Activated CD4-positive, alpha-beta memory T cell treated with anti-CD3 and anti-CD28 coated beads, Interleukin-2, amount 10 ng/mL, durations not matched to agents 7 days and 5 days (primary cell): ENCODE results near the gene MYH11. TPM values are rescaled to one million over a fixed set of nuclear protein-coding genes. Genes with fewer than 3 reads are reported as not detected.

ENCODE experiments used
- CTCF ChIA-PET: fragments of 350-600 bp; sonication (Branson Sonifier 250); formaldehyde crosslinking; loops from one replicate; lab custom pipeline; 2021; ENCODE audit warnings: antibody characterized with exemption, inconsistent platforms; lab: Charles Lee
- POLR2A ChIA-PET: fragments of 350-600 bp; sonication (Branson Sonifier 250); formaldehyde crosslinking; loops from one replicate; lab custom pipeline; 2021; ENCODE audit warnings: antibody characterized with exemption; lab: Charles Lee
- DNase-seq: peaks from one replicate; pipeline ENCODE4 v3.0.0-alpha.2; 2020
- H3K27ac Mint-ChIP-seq: one replicate; pipeline ENCODE4 v1.8.0; 2021; ENCODE audit warnings: mild to moderate bottlenecking, mixed read lengths
- H3K27me3 Mint-ChIP-seq: one replicate; pipeline ENCODE4 v1.8.0; 2021; ENCODE audit warnings: mixed read lengths
- H3K36me3 Mint-ChIP-seq: one replicate; pipeline ENCODE4 v1.8.0; 2021; ENCODE audit warnings: low read depth, mixed read lengths
- H3K4me1 Mint-ChIP-seq: one replicate; pipeline ENCODE4 v1.8.0; 2021; ENCODE audit warnings: mixed read lengths
- H3K4me3 Mint-ChIP-seq: one replicate; pipeline ENCODE4 v1.8.0; 2021; ENCODE audit warnings: mild to moderate bottlenecking, mixed read lengths
- H3K9me3 Mint-ChIP-seq: one replicate; pipeline ENCODE4 v1.8.0; 2021; ENCODE audit warnings: mixed read lengths
- total RNA-seq, 2 experiments: library from RNA; stranded (reverse); gene quantifications; one replicate each; pipeline ENCODE4 v1.2.3, GENCODE V29; 2021

Gene MYH11
- under 1 TPM; 0.08 to 0.10 TPM for total RNA-seq

GRCh38 chr16:15856901-15857698, at the start of gene MYH11:
TSS of gene MYH11 (minus strand) at chr16:15857028. CDS start at chr16:15838252, 18,776 bp downstream.
- POLR2A ChIA-PET, result no interaction called here
- peaks cover 8% of the 10 kb centered on the region for H3K4me1 Mint-ChIP-seq
- H3K36me3 Mint-ChIP-seq, result no peaks in the 10 kb centered on the region
- peak within 1 kb of the TSS; percentile 38 for H3K4me3 Mint-ChIP-seq
- no peak within 1 kb of the TSS for H3K27ac Mint-ChIP-seq
- no peak for DNase-seq
- no peaks in the 10 kb centered on the region for H3K9me3 Mint-ChIP-seq
- CTCF ChIA-PET, result no interaction called here
- peaks cover 44% of the 10 kb centered on the region for H3K27me3 Mint-ChIP-seq

- H3K9me3 Mint-ChIP-seq, result peaks cover 2% of the 10 kb centered on the region
- ChIA-PET POLR2A (interaction anchor here (2.1 kb wide), 1 partner anchor 18 kb away, joined by 7 read pairs; the partner anchor contains the start of gene CEP20), CTCF (interaction anchor here (0.6 to 2.1 kb wide), 2 partner anchors 18 to 402 kb away, joined by 4 to 5 read pairs; partner anchors contain the start of gene CEP20)
- H3K36me3 Mint-ChIP-seq, result no peaks in the 10 kb centered on the region
- peaks cover 4% of the 10 kb centered on the region for H3K4me1 Mint-ChIP-seq
- no peak for DNase-seq
- no peak overlapping the region for H3K4me3 Mint-ChIP-seq
- no peak overlapping the region for H3K27ac Mint-ChIP-seq
- H3K27me3 Mint-ChIP-seq, result peaks cover 4% of the 10 kb centered on the region
Measured at GRCh38 chr16:15906439-15906838, 49.6 kb upstream of the MYH11 start.

GRCh38 chr16:15903960-15904359, 47.1 kb upstream of the MYH11 start:
- DNase-seq, result no peak
- no peaks in the 10 kb centered on the region for H3K36me3 Mint-ChIP-seq
- H3K4me1 Mint-ChIP-seq, result peaks cover 20% of the 10 kb centered on the region
- no peak overlapping the region for H3K27ac Mint-ChIP-seq
- no peak overlapping the region for H3K4me3 Mint-ChIP-seq
- peaks cover 1% of the 10 kb centered on the region for H3K27me3 Mint-ChIP-seq
- ChIA-PET CTCF (no interaction called here), POLR2A (no interaction called here)
- peaks cover 2% of the 10 kb centered on the region for H3K9me3 Mint-ChIP-seq

GRCh38 chr16:15900901-15901500, 44.2 kb upstream of the MYH11 start:
- no peak for DNase-seq
- CTCF ChIA-PET, result interaction anchor here (1.9 kb wide), 1 partner anchor 13 kb away, joined by 4 read pairs; the partner anchor contains the start of gene CEP20
- H3K27ac Mint-ChIP-seq, result no peak overlapping the region

GRCh38 chr16:15900357-15900756, 43.5 kb upstream of the MYH11 start:
- peaks cover 49% of the 10 kb centered on the region for H3K4me1 Mint-ChIP-seq
- no peak overlapping the region for H3K4me3 Mint-ChIP-seq
- ChIA-PET CTCF (interaction anchor here (1.9 kb wide), 1 partner anchor 12 kb away, joined by 4 read pairs; the partner anchor contains the start of gene CEP20), POLR2A (interaction anchor here (0.8 to 4.6 kb wide), 2 partner anchors 12 to 125 kb away, joined by 4 to 49 read pairs; partner anchors contain the start of gene CEP20)
- H3K27me3 Mint-ChIP-seq, result peaks cover 1% of the 10 kb centered on the region
- no peak for DNase-seq
- H3K27ac Mint-ChIP-seq, result no peak overlapping the region
- no peaks in the 10 kb centered on the region for H3K36me3 Mint-ChIP-seq
- no peaks in the 10 kb centered on the region for H3K9me3 Mint-ChIP-seq

More at GRCh38 chr16:15900901-15901500, 44.2 kb upstream of the MYH11 start:
- Mint-ChIP-seq H3K4me1 (peaks cover 45% of the 10 kb centered on the region), H3K4me3 (no peak overlapping the region), H3K9me3 (no peaks in the 10 kb centered on the region), H3K27me3 (peaks cover 1% of the 10 kb centered on the region), H3K36me3 (no peaks in the 10 kb centered on the region)
- POLR2A ChIA-PET, result interaction anchor here (4.6 kb wide), 1 partner anchor 13 kb away, joined by 49 read pairs; the partner anchor contains the start of gene CEP20

DNA sequence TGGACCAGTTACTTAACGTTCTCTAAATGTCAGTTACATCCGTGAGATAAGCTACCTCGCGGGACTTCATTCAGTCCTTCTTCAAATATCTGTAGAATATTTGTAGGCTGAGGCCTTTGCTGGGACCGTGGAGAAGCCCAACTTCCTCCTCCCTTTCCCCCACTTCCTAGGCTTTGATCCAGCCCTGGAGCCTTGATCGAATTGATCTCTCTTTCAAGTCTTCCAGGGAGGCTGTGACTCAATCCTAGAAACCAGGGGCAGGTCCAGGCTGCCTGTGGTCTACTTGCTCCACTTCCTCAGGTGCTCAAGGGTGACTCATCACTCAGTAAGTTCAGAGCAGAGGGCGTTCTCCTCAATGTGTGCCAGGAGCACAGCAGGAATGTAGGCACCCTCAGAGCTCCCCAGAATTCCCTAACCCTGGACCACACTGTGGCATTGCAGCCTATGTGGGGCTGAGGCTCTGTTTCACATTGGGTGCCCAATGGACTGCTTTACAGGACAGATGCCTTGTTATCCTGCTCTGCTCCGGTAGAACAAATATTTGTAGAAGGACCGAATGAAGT, 42.8 kb upstream of the MYH11 start:
- H3K4me3 Mint-ChIP-seq, result no peak overlapping the region
- peaks cover 53% of the 10 kb centered on the region for H3K4me1 Mint-ChIP-seq
- ChIA-PET POLR2A (interaction anchor here (0.8 to 4.6 kb wide), 3 partner anchors 11 to 125 kb away, joined by 3 to 49 read pairs (median 4); partner anchors contain the start of gene CEP20), CTCF (interaction anchor here (0.9 to 1.9 kb wide), 3 partner anchors 8 to 37 kb away, joined by 3 to 4 read pairs (median 3); partner anchors contain the start of gene CEP20)
- DNase-seq, result peak; percentile 72
- H3K36me3 Mint-ChIP-seq, result no peaks in the 10 kb centered on the region
- peaks cover 1% of the 10 kb centered on the region for H3K27me3 Mint-ChIP-seq
- H3K9me3 Mint-ChIP-seq, result no peaks in the 10 kb centered on the region
- H3K27ac Mint-ChIP-seq, result peak overlapping the region; percentile 54

DNA sequence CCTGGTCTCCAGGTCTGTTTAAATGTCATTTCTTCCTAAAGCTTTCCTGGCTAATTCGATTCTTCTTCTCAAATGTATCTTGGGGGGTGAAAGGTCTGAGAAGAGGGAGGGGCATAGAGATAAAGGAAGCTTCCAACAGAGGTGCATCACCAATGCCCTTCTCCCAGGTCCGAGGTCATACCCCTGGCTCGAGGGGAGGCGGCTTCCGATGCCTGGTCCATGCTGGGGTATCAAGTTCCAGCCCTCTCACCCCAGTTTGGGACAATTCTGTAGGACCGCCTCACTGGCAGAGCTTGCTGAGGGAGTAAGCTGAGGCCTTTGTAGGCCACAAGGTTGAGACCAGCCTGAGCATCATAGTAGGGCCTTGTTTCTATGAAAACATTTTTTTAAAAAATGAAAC, 41.8 kb upstream of the MYH11 start:
- Mint-ChIP-seq H3K4me1 (peaks cover 54% of the 10 kb centered on the region), H3K9me3 (no peaks in the 10 kb centered on the region), H3K27ac (peak overlapping the region; percentile 81), H3K36me3 (peaks cover 2% of the 10 kb centered on the region), H3K4me3 (peak overlapping the region; percentile 51), H3K27me3 (peaks cover 1% of the 10 kb centered on the region)
- ChIA-PET CTCF (interaction anchor here (0.9 to 1.9 kb wide), 3 partner anchors 9 to 36 kb away, joined by 3 to 4 read pairs (median 3); partner anchors contain the start of gene CEP20), POLR2A (interaction anchor here (1.4 to 4.6 kb wide), 2 partner anchors 11 to 52 kb away, joined by 3 to 49 read pairs; partner anchors contain the start of gene CEP20)
- no peak for DNase-seq

DNA sequence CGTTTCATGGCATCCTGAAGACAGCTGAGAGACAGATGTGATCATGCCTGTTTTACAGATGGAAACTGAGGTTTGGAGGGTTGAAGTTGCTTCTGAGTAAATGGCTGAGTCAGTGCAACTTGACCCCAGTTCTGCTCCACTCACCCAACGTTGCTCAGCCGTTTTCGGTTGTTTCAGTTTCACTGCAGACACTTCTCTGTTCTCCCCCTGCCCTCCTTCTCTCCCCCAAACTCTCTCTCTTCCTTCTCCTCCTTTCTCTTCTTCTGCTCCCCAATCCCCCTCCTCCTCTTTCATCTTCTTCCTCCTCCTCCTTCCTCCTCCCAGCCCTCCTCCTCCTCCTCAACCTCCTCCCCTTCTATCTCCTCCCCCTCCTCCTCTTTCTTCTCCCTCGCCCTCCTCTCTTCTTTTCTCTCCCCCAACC, 41.0 kb upstream of the MYH11 start:
- Mint-ChIP-seq H3K4me3 (peak overlapping the region; percentile 51), H3K4me1 (peaks cover 54% of the 10 kb centered on the region), H3K36me3 (peaks cover 2% of the 10 kb centered on the region), H3K27ac (peak overlapping the region; percentile 81), H3K27me3 (no peaks in the 10 kb centered on the region), H3K9me3 (no peaks in the 10 kb centered on the region)
- DNase-seq, result peak; percentile 65
- ChIA-PET CTCF (interaction anchor here (1.2 to 1.9 kb wide), 2 partner anchors 10 to 42 kb away, joined by 5 to 6 read pairs; partner anchors contain the start of gene CEP20), POLR2A (interaction anchor here (1.0 to 4.6 kb wide), 2 partner anchors 10 to 53 kb away, joined by 4 to 49 read pairs; partner anchors contain the start of gene CEP20)

DNA sequence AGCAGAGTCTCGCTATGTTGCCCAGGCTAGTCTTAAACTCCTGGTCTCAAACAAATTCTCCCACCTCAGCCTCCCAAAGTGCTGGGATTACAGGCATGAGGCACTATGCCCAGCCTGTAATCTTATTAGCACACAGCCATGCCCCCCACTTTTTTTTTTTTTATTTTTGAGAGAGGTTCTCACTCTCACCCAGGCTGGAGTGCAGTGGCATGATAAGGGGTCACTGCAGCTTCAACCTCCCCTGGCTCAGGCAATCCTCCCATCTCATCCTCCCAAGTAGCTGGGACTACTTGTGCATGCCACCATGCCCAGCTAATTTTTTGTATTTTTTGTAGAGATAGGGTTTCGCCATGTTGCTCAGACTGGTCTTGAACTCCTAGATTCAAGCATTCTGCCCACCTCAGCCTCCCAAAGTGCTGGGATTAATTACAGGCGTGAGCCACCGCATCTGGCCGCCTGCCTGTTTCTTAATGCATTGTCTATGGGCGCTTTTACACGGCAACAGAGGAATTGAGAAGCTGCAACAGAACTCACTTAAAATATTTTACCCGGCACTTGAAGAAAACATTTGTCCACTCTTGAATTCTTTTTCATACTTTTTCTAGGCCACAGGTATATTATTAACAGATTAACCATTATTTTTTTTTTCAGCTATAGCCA, 40.4 kb upstream of the MYH11 start:
- CTCF ChIA-PET, result interaction anchor here (1.2 to 1.9 kb wide), 2 partner anchors 9 to 43 kb away, joined by 5 to 6 read pairs; partner anchors contain the start of gene CEP20
- Mint-ChIP-seq H3K27ac (peak overlapping the region; percentile 81), H3K4me3 (peak overlapping the region; percentile 51), H3K36me3 (peaks cover 2% of the 10 kb centered on the region), H3K27me3 (no peaks in the 10 kb centered on the region), H3K4me1 (peaks cover 54% of the 10 kb centered on the region), H3K9me3 (no peaks in the 10 kb centered on the region)
- DNase-seq, result no peak
- POLR2A ChIA-PET, result interaction anchor here (1.0 to 4.6 kb wide), 2 partner anchors 9 to 53 kb away, joined by 4 to 49 read pairs; partner anchors contain the start of gene CEP20

DNA sequence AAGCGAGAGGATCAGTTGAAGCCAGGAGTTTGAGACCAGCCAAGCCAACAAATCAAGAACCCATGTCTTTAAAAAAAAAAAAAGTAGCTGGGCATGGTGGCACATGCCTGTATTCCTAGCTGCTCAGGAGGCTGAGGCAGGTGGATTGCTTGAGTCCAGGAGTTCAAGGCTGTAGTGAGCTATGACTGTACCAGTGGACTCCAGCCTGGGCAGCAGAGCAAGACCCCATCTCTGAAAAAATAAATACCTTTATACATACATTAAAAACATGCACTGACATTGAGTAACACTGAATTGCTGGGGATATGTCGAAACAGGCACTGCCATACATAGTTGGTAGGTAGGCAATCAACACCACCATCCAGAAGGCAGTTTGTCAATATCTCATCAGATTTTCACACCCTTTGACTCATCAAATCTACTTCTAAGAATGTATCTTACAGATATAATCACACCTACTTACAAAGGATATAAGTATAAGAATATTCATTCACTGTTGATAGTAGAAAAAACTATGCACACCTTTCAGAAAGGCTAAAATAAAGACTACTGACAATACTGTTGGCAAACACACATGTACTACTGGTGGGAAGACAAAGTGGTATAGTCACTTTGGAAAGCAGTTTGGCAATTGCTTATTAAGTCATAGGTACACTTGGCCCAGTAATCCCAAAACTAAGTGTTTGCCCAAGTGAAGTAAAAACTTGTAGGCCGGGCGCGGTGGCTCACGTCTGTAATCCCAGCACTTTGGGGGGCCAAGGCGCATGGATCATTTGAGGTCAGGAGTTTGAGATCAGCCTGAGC, 37.9 kb upstream of the MYH11 start:
- H3K4me3 Mint-ChIP-seq, result no peak overlapping the region
- no peaks in the 10 kb centered on the region for H3K27me3 Mint-ChIP-seq
- H3K9me3 Mint-ChIP-seq, result no peaks in the 10 kb centered on the region
- peaks cover 47% of the 10 kb centered on the region for H3K4me1 Mint-ChIP-seq
- no peak for DNase-seq
- POLR2A ChIA-PET, result interaction anchor here (0.9 to 1.2 kb wide), 2 partner anchors 9 to 225 kb away, joined by 3 read pairs; no protein-coding TSS in a partner anchor
- H3K27ac Mint-ChIP-seq, result no peak overlapping the region
- CTCF ChIA-PET, result interaction anchor here (1.2 kb wide), 1 partner anchor 9 kb away, joined by 4 read pairs; no protein-coding TSS in a partner anchor
- H3K36me3 Mint-ChIP-seq, result peaks cover 2% of the 10 kb centered on the region

DNA sequence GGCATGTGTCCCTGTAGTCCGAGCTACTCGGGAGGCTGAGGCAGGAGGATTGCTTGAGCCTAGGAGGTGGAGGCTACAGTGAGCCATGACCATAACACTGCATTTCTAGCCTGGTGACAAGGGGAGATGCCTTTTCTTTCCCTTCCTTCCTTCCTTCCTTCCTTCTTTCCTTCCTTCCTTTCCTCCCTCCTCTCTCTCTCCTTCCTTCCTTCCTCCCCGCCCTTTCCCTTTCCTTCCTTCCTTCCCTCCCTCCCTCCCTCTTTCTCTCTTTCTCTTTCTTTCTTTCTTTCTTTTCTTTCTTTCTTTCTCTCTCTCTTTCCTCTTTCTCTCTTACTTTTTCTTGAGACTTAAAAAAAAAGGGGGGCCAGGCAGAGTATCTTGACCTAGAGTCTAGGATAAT, 34.7 kb upstream of the MYH11 start:
- POLR2A ChIA-PET, result no interaction called here
- DNase-seq, result no peak
- Mint-ChIP-seq H3K4me3 (no peak overlapping the region), H3K27ac (no peak overlapping the region), H3K36me3 (peaks cover 11% of the 10 kb centered on the region), H3K27me3 (no peaks in the 10 kb centered on the region), H3K9me3 (no peaks in the 10 kb centered on the region), H3K4me1 (peaks cover 35% of the 10 kb centered on the region)
- CTCF ChIA-PET, result no interaction called here
